ENCODE results near the gene CLCN4.

CLCN4 gene

GRCh38 chrX:10237241-10237640 is 80.5 kb downstream of the CLCN4 start:
- Histone ChIP-seq H3K79me2 (no peaks in the 10 kb centered on the region), H2AFZ (no peak overlapping the region), H3K4me2 (ENCODE audit: low read length) (no peak overlapping the region), H3K4me1 (peaks cover 2% of the 10 kb centered on the region), H3K9me3 (ENCODE audit: control insufficient read depth, low read length) (no peaks in the 10 kb centered on the region), H3K27ac (no peak overlapping the region), H3K4me3 (ENCODE audit: low read depth, low read length) (no peak overlapping the region), H3K27me3 (ENCODE audit: control insufficient read depth, insufficient read depth, low read length) (no peaks in the 10 kb centered on the region), H3K9ac (no peak overlapping the region), H3K36me3 (ENCODE audit: control insufficient read depth, insufficient read depth, low read length) (no peaks in the 10 kb centered on the region)
- TF ChIP-seq CTCF (IDR thresholded peaks at IDR 0.05): no peak

GRCh38 chrX:10239611-10240064 is 82.9 kb downstream of the CLCN4 start:
- Histone ChIP-seq H3K79me2 (no peaks in the 10 kb centered on the region), H2AFZ (no peak overlapping the region), H3K9ac (no peak overlapping the region), H3K36me3 (ENCODE audit: control insufficient read depth, insufficient read depth, low read length) (no peaks in the 10 kb centered on the region), H3K9me3 (ENCODE audit: control insufficient read depth, low read length) (no peaks in the 10 kb centered on the region), H3K4me1 (peaks cover 2% of the 10 kb centered on the region), H3K27me3 (ENCODE audit: control insufficient read depth, insufficient read depth, low read length) (no peaks in the 10 kb centered on the region), H3K4me2 (ENCODE audit: low read length) (no peak overlapping the region), H3K4me3 (ENCODE audit: low read depth, low read length) (no peak overlapping the region), H3K27ac (no peak overlapping the region)
- no peak for TF ChIP-seq CTCF (IDR thresholded peaks at IDR 0.05)

- TF ChIP-seq CTCF (IDR thresholded peaks at IDR 0.05): no peak
Measured at GRCh38 chrX:10240918-10241317, 84.1 kb downstream of the CLCN4 start.

GRCh38 chrX:10242026-10242425 is 85.3 kb downstream of the CLCN4 start:
- no peak overlapping the region for H3K9ac ChIP-seq
- no peak overlapping the region for H3K27ac ChIP-seq
- H2AFZ ChIP-seq: no peak overlapping the region
- no peaks in the 10 kb centered on the region for H3K27me3 ChIP-seq (ENCODE audit: control insufficient read depth, insufficient read depth, low read length)
- H3K4me1 ChIP-seq: peaks cover 2% of the 10 kb centered on the region
- TF ChIP-seq CTCF (IDR thresholded peaks at IDR 0.05): no peak
- H3K36me3 ChIP-seq (ENCODE audit: control insufficient read depth, insufficient read depth, low read length): no peaks in the 10 kb centered on the region
- H3K4me3 ChIP-seq (ENCODE audit: low read depth, low read length): no peak overlapping the region
- no peak overlapping the region for H3K4me2 ChIP-seq (ENCODE audit: low read length)
- no peaks in the 10 kb centered on the region for H3K79me2 ChIP-seq
- H3K9me3 ChIP-seq (ENCODE audit: control insufficient read depth, low read length): no peaks in the 10 kb centered on the region

More at GRCh38 chrX:10240918-10241317, 84.1 kb downstream of the CLCN4 start:
- no peak overlapping the region for H3K9ac ChIP-seq
- H3K79me2 ChIP-seq: no peaks in the 10 kb centered on the region
- H3K4me2 ChIP-seq (ENCODE audit: low read length): no peak overlapping the region
- no peaks in the 10 kb centered on the region for H3K36me3 ChIP-seq (ENCODE audit: control insufficient read depth, insufficient read depth, low read length)
- no peak overlapping the region for H3K4me3 ChIP-seq (ENCODE audit: low read depth, low read length)
- H3K9me3 ChIP-seq (ENCODE audit: control insufficient read depth, low read length): no peaks in the 10 kb centered on the region
- no peak overlapping the region for H3K27ac ChIP-seq
- no peak overlapping the region for H2AFZ ChIP-seq
- no peaks in the 10 kb centered on the region for H3K27me3 ChIP-seq (ENCODE audit: control insufficient read depth, insufficient read depth, low read length)
- H3K4me1 ChIP-seq: peaks cover 2% of the 10 kb centered on the region

- no peaks in the 10 kb centered on the region for H3K79me2 ChIP-seq
- no peak overlapping the region for H3K9ac ChIP-seq
- no peaks in the 10 kb centered on the region for H3K27me3 ChIP-seq (ENCODE audit: control insufficient read depth, insufficient read depth, low read length)
- TF ChIP-seq CTCF (IDR thresholded peaks at IDR 0.05): no peak
- H3K4me3 ChIP-seq (ENCODE audit: low read depth, low read length): no peak overlapping the region
- peaks cover 2% of the 10 kb centered on the region for H3K4me1 ChIP-seq
- H2AFZ ChIP-seq: no peak overlapping the region
- H3K36me3 ChIP-seq (ENCODE audit: control insufficient read depth, insufficient read depth, low read length): no peaks in the 10 kb centered on the region
- no peak overlapping the region for H3K27ac ChIP-seq
- H3K4me2 ChIP-seq (ENCODE audit: low read length): no peak overlapping the region
- H3K9me3 ChIP-seq (ENCODE audit: control insufficient read depth, low read length): no peaks in the 10 kb centered on the region
Measured at GRCh38 chrX:10243106-10243505, 86.3 kb downstream of the CLCN4 start.

All from parathyroid adenoma (tissue), 2 donors.